ENCODE data around the gene VSTM5.
"Not testable (repeated sequence)": the region's sequence is repeated elsewhere in the genome, so short reads cannot be mapped to it uniquely, and the experiment has no call there.

VSTM5 gene

DNA sequence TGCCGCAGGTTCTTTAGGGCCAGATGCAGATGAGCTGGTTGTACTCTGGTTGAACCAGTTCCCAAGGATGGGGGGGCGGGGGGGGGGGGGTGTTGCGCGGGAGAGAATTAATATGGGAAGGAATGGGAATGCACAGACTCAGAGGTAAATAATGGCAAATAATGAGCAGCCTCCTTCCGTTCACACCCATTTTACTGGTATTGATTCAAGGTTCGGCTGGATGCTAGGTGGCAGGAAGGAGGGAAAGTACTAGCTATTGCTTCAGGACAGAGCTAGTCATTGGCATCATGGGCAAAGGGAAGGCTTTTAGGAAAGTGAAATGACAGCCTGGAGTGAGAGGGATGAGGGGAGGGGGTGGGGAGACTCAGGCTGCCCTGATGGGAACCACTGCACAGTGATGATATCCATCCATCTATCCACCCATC is at the start of gene VSTM5:
VSTM5 (minus strand) TSS at position 25 of the 425 bp plus-strand sequence. CDS start 116 bp downstream, outside the sequence.
- no peak for DNase-seq

- DNase-seq, result peak; percentile 32
Observed at GRCh38 chr11:93895106-93895862, 44.9 kb upstream of the VSTM5 start.

DNA sequence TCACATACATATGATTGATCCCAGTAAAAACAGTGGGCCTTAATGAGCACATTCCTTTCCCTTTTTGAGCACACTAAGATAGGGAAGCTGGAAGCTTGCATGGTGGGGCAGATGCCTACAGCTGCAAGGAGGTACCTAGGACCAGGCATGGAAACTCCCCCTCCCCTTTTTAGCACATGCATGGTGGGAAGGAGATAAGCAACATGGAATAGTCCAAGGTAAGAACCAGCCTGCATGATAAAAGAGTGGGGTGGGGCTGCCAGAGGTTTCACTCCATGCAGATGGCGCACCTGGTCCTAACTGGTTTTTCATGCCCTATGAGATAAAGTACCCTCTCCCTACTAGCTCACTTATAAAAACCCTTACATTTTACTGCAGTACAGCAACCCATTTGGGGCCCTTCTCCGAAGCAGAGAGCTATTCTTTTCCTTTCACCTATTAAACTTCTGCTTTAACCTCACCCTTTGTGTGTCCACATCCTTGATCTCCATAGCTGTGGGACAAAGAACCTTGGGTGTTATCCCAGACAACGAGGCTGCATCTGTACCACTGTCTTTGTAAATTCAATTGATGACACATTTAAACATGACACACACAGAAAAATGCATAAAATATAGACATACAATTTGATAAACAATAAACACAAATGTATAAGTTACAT is 40.1 kb upstream of the VSTM5 start:
- DNase-seq, result no peak

DNA sequence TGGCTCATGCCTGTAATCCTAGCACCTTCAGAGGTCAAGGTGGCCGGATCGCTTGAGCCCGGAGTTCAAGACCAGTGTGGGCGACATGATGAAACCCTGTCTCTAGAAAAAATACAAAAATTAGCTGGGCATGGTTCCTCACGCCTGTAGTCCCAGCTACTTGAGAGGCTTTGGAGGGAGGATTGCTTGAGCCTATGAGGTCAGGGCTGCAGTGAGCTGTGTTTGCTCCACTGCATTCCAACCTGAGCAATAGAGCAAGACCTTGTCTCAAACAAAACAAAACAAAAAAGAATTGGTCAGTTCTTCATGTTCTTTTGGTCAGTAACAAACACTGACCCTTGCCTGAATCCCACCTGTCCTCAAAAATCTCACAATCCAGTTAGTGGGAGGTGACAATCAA is 36.7 kb upstream of the VSTM5 start:
- no peak for DNase-seq

- DNase-seq, result not testable (repeated sequence)
Observed at GRCh38 chr11:93879114-93879513, 28.7 kb upstream of the VSTM5 start.

DNA sequence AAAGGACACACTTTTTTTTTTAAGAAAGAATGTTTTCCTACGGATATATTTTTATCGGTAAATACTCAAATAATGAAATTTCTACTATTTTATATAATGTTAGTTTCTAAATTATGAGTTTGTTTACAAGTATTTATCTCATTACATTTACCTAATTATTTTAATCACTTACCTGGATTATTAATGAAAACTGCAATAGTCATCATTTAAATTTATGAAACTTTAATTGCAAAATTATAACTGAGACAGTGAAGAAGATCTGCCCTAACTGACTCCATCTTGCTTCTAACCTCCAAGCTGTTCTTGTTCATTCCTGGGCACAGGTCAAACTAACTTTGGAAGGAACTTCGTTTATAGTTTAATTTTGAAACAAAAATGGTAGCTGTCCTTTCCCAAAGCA is 25.2 kb upstream of the VSTM5 start:
- DNase-seq, result no peak

- no peak for DNase-seq
Observed at GRCh38 chr11:93871526-93871925, 21.1 kb upstream of the VSTM5 start.

DNA sequence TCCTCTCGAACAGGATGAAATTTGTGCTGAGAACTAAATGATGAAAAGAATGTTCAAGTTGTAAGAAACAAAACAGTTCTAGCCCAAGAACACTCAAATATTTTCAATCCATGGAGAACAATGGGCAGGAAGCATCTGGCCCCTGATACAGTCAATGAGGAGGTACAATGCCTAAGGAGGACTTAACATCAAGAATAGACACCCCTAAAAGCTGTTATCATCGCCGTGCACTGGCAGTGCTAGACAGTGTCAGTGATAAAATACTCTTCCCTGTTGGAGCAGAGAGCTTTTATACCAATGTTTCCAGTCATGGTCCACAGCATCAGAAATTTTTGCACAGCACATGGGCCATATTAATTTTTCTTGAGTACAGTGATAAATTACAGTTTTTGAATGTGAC is 20.2 kb upstream of the VSTM5 start:
- no peak for DNase-seq

- no peak for DNase-seq
Observed at GRCh38 chr11:93869830-93870229, 19.4 kb upstream of the VSTM5 start.

GRCh38 chr11:93868404-93868803 is 18.0 kb upstream of the VSTM5 start:
- peak; percentile 20 for DNase-seq

DNA sequence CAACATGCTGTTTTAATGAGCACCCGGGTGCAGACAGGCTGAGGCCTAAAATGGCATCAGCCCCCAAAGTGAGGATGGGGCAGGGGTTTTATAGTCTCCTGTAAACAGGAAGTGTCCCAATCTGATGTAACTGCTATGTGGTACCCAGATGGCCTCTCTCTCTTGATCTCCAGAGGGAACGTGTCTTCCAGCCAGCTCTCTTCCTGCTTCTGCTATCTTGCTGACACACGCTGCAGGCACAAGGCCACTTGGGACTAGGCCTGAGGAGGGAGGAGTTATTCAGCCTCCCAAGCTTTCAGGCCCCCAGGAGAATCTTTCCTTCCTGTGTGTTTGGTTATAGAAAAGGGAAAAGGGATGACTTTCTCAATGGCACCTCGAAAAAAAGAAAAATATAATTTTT is 11.4 kb upstream of the VSTM5 start:
- DNase-seq, result no peak

- no peak for DNase-seq
Observed at GRCh38 chr11:93858121-93858775, 7.8 kb upstream of the VSTM5 start.

- DNase-seq, result no peak
Observed at GRCh38 chr11:93857413-93858120, 7.1 kb upstream of the VSTM5 start.

DNA sequence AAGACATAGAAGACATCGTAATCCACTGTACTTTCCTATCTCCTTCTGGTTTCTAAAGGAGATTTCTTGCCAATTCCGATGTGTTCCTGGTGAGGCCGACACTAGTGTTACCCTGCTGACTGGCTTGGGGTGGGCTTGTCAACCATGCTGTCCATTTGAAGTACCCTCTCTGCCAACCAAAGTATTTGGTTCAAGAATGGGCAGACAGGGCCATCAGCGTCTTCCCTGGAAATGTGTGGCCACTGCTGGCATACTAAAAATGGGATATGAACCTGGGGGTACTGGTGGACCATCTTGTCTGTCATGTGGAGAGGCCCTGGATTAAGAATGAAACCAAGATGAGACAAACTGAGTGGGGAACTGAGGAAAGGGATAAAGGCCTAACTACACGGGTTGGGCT is 1.8 kb upstream of the VSTM5 start:
- DNase-seq, result no peak

GRCh38 chr11:93849751-93850593 is 446 bp downstream of the VSTM5 start:
- DNase-seq, result no peak

GRCh38 chr11:93849201-93849600 is 1.2 kb downstream of the VSTM5 start:
- DNase-seq, result no peak

DNA sequence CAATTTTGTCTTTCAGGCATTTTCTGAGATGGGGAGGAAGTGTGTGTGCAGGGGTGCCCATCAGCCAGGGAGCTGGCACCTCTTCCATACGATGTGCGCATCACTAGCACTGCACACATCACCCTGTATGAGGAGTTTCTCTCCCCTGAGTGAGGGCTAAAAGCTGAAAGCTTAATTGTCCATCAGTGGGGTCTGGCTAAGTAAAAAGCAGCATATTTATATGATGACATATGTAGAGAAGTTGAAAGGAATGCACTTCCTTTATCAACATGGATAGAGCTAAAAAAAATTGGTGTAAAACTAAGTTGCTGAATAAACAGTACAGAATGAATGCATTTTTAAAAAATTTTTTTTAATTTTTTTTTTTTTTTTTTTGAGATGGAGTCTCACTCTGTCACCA is 4.0 kb downstream of the VSTM5 start:
- DNase-seq, result no peak

GRCh38 chr11:93845181-93846092 is 5.0 kb downstream of the VSTM5 start:
- no peak for DNase-seq

DNA sequence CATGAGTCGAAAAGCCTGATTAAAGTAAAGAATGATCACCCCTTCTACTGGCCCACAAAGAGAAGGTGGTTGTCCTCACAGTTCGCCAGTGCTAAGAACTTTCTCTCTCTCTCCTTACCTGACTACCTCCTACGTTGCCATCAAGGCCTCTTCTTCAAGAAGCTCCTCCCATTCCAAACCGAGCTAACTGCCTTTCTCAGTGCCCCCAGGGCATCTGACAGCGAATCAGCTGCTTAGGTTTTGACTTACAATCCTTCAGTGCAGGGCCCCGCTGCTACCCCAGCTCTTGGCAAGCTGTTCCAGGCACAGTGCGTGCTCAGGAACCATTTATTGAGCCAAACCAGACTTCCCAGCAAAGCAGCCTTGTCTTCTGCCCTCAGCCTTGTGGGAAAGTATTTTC is 5.8 kb downstream of the VSTM5 start:
- no peak for DNase-seq

- no peak for DNase-seq
Observed at GRCh38 chr11:93843906-93844305, 6.5 kb downstream of the VSTM5 start.

- DNase-seq, result no peak
Observed at GRCh38 chr11:93842461-93842860, 8.0 kb downstream of the VSTM5 start.

Data from activated CD4-positive, alpha-beta T cell treated with anti-CD3 and anti-CD28 coated beads, Interleukin-2, Interleukin-6, amounts not matched to agents 100 ng/mL and 50 ng/mL, durations not matched to agents 16 hours and 8 hours (primary cell).